Prostate gland (tissue), 2 donors: ENCODE results near the gene DENND5A.
"Not testable (repeated sequence)": the region's sequence is repeated elsewhere in the genome, so short reads cannot be mapped to it uniquely, and the experiment has no call there.

Source experiments
- POLR2A ChIP-seq: fragments of 450-650 bp; IDR thresholded peaks from one replicate; pipeline ENCODE4 v1.6.1; 2016; ENCODE audit warnings: antibody characterized with exemption, mild to moderate bottlenecking
- POLR2AphosphoS5 ChIP-seq: sonication (generic); formaldehyde crosslinking; IDR thresholded peaks from one replicate; pipeline ENCODE4 v1.6.1; 2017; ENCODE audit warnings: antibody characterized with exemption
- TF ChIP-seq, protein P1 (sequence below), 4 experiments: fragments of 200-600 bp in 2 of 4; fragments of 450-650 bp in 2 of 4; sonication (generic) in 2 of 4; IDR thresholded peaks; 1 replicate in 3 of 4; 2 replicates in 1 of 4; pipeline ENCODE4 v1.5.1; 2016 to 2019; ENCODE audit warnings: antibody characterized with exemption in 4 of 4, mild to moderate bottlenecking in 2 of 4, moderate library complexity in 2 of 4

DNA sequence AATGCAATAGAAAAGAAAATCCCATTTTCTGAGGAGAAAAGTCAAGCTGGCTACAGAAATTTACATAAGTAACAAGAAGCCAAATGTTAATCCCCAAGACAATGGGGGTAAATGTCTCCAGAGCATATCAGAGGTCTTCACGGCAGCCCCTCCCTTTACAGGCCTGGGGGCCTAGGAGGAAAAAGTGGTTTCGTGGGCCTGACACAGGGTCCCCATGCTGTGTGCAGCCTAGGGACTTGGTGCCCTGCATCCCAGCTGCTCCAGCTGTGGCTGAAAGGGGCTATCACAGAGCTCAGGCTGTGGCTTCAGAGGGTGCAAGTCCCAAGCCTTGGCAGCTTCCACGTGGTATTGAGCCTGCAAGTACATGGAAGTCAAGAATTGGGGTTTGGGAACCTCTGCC, 76.3 kb downstream of the DENND5A start:
- TF ChIP-seq, protein P1, sequence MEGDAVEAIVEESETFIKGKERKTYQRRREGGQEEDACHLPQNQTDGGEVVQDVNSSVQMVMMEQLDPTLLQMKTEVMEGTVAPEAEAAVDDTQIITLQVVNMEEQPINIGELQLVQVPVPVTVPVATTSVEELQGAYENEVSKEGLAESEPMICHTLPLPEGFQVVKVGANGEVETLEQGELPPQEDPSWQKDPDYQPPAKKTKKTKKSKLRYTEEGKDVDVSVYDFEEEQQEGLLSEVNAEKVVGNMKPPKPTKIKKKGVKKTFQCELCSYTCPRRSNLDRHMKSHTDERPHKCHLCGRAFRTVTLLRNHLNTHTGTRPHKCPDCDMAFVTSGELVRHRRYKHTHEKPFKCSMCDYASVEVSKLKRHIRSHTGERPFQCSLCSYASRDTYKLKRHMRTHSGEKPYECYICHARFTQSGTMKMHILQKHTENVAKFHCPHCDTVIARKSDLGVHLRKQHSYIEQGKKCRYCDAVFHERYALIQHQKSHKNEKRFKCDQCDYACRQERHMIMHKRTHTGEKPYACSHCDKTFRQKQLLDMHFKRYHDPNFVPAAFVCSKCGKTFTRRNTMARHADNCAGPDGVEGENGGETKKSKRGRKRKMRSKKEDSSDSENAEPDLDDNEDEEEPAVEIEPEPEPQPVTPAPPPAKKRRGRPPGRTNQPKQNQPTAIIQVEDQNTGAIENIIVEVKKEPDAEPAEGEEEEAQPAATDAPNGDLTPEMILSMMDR (IDR thresholded peaks at IDR 0.05): not testable (repeated sequence)
- TF ChIP-seq POLR2AphosphoS5, POLR2A: not testable (repeated sequence)
